ENCODE data around the gene STAT1.

The STAT1 gene

GRCh38 chr2:191013932-191014652 is at the start of gene STAT1:
STAT1 (minus strand) TSS chr2:191014171; CDS start chr2:191010003, 4,168 bp downstream.
- peak; percentile 88 to 93 for ATAC-seq (replicated peaks)

DNA sequence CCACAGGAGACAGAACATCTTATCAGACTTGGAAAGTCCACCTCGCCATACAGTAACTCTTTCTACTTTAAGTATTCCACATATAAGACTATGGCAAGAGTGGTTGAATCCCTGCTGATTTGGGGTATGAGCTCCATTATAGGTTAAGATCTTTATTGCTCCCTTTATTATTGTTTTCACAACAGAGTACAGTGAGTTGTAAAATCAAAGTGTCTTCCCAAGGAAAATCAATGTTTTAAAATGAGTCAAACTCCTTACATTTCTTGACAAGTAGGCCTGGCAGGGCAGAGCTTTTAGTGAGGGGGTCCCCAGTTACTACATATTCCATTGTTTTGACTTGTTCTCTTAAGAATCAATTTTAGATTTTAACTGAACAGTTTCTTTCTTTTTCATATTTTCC is 49.6 kb upstream of the STAT1 start:
- Mint-ChIP-seq H3K9me3 (no peaks in the 10 kb centered on the region), H3K36me3 (peaks cover 43 to 44% of the 10 kb centered on the region in 2 donors), H3K4me1 (peaks cover 4 to 15% of the 10 kb centered on the region in 2 donors), H3K27me3 (no peaks in the 10 kb centered on the region), H3K27ac (no peak overlapping the region), H3K4me3 (no peak overlapping the region)
- ATAC-seq (replicated peaks) (no peak), DNase-seq (no peak)

More at GRCh38 chr2:191013932-191014652, at the start of gene STAT1:
- Mint-ChIP-seq H3K4me1 (peaks cover 5 to 7% of the 10 kb centered on the region in 2 donors), H3K36me3 (peaks cover 5 to 8% of the 10 kb centered on the region in 2 donors), H3K4me3 (no peak within 1 kb of the TSS), H3K27ac (no peak within 1 kb of the TSS), H3K27me3 (no peaks in the 10 kb centered on the region), H3K9me3 (peaks cover 2 to 3% of the 10 kb centered on the region in 2 donors)
- DNase-seq, result peak; percentile 93

GRCh38 chr2:191061381-191061980 is 47.5 kb upstream of the STAT1 start:
- H3K36me3 Mint-ChIP-seq, result peaks cover 41 to 45% of the 10 kb centered on the region in 2 donors
- no peaks in the 10 kb centered on the region for H3K9me3 Mint-ChIP-seq
- DNase-seq, result no peak
- peaks cover 4 to 10% of the 10 kb centered on the region in 2 donors for H3K4me1 Mint-ChIP-seq
- H3K27ac Mint-ChIP-seq, result no peak overlapping the region
- no peak for ATAC-seq (replicated peaks)
- H3K4me3 Mint-ChIP-seq, result no peak overlapping the region
- no peaks in the 10 kb centered on the region for H3K27me3 Mint-ChIP-seq

DNA sequence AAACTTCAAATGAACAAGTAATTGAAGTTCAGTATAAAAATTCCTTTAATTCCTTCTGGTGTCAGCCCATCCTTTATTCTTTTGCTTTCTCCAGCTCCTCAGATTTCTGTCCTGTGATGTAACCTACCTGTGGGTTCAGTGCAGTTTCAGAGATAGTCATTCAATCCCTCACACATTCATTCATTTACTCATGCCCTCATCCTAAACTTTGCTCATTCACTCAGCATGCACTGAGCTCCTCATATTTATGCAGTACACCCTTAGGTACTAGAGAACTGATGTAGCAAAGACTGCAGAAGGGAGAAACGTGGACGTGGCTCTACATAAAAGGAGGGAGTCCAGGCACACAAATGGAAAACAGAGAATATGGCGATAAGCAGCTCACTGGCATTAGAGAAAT is 45.3 kb upstream of the STAT1 start:
- no peak overlapping the region for H3K27ac Mint-ChIP-seq
- H3K9me3 Mint-ChIP-seq, result no peaks in the 10 kb centered on the region
- peaks cover 33 to 40% of the 10 kb centered on the region in 2 donors for H3K36me3 Mint-ChIP-seq
- peaks cover 0 to 6% of the 10 kb centered on the region in 2 donors for H3K4me1 Mint-ChIP-seq
- no peaks in the 10 kb centered on the region for H3K27me3 Mint-ChIP-seq
- H3K4me3 Mint-ChIP-seq, result no peak overlapping the region
- ATAC-seq (replicated peaks) (no peak), DNase-seq (no peak)

DNA sequence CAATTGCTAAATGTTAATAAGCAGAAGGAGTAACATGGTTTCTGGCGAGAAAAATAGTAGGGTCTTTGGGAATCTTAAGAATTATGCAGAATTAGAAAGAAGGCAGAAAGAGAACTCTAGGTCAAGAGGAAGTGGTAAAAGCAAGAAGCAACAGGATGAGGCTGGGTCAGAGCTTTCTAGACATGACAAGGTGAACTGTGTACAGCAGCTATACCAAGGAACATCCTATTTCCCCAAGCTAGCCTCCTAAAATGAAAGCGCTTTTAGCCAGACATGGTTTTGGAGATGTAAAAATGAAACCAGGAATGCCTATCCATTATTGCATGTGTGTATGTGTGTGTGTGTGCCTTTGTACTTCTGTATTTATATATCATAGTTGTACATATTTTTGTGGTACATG is 42.3 kb upstream of the STAT1 start:
- DNase-seq, result no peak
- Mint-ChIP-seq H3K27ac (no peak overlapping the region), H3K4me3 (no peak overlapping the region)

DNA sequence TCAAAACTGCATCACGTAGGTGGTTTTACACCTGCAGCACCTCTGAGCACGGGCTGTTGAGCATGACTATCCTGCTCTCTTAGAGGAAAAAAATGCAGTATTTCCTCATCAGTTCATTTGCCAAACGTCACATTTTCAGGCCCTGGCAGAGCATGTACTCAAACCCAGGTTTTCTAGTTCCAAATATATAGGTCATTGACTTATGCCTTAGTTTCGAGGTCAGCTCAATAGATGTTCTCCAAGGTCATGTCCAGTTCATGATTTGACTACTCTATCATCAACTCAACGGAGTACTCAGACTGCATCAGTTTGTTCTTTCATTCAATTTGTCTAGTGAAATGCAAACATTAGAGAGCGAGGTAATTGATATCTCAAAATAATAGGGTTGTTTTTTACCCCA is 39.3 kb upstream of the STAT1 start:
- Mint-ChIP-seq H3K9me3 (no peaks in the 10 kb centered on the region), H3K36me3 (peaks cover 3% of the 10 kb centered on the region in 2 donors), H3K4me3 (no peak overlapping the region), H3K4me1 (peaks cover 2 to 6% of the 10 kb centered on the region in 2 donors), H3K27ac (no peak overlapping the region), H3K27me3 (no peaks in the 10 kb centered on the region)
- ATAC-seq (replicated peaks) (no peak), DNase-seq (no peak)

More for the DNA sequence above, 42.3 kb upstream of the STAT1 start:
- no peak for ATAC-seq (replicated peaks)
- no peaks in the 10 kb centered on the region for H3K9me3 Mint-ChIP-seq
- no peaks in the 10 kb centered on the region for H3K27me3 Mint-ChIP-seq
- peaks cover 0 to 6% of the 10 kb centered on the region in 2 donors for H3K4me1 Mint-ChIP-seq
- peaks cover 12 to 15% of the 10 kb centered on the region in 2 donors for H3K36me3 Mint-ChIP-seq

DNA sequence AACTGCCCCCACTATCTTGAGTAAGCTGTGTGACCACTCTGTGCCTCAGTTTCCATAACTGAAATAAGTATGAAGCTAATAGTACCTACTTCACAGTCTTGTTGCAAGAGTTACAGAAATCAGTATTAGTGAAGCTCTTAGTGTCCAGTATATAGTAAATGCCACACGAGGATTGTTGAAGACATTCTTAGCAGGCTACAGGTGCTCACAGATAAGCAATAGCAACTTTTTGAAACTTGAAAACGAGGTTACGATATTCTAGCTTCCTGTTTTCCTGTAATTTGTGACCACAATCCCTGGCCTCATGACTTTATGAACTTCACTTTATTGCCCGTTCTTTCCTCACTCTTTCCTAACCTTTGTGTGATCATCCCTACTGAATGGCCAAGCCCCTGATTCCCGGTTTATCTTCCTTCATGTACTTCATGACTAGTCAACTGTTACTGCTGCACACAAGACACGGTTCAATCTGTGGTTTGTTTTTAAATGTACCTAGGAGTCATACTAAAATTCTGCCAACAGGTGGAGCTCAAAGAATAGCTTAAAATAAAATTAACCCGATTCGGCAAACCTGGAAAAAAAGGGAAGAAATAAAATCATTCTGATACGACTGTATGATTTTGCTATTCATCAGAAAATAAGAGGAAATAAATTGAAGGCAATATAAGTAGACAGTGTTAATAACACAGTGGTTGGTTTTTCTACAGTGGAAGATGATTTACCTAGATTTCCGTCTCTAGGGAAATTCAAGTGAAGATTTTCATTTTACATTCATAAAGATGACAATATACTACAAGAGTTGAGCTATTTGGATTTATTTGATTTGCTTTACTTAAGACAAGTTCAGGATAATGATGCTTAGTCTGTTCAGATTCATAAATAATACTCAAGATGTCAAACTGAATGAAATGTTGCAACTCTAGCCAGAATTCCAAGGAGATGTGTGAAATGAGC is 38.1 kb upstream of the STAT1 start:
- H3K4me3 Mint-ChIP-seq, result no peak overlapping the region
- DNase-seq (no peak), ATAC-seq (replicated peaks) (peak; percentile 70 to 71)
- no peaks in the 10 kb centered on the region for H3K27me3 Mint-ChIP-seq
- peaks cover 2 to 3% of the 10 kb centered on the region in 2 donors for H3K36me3 Mint-ChIP-seq
- peaks cover 2 to 6% of the 10 kb centered on the region in 2 donors for H3K4me1 Mint-ChIP-seq
- no peaks in the 10 kb centered on the region for H3K9me3 Mint-ChIP-seq
- H3K27ac Mint-ChIP-seq, result no peak overlapping the region

GRCh38 chr2:191051177-191051576 is 37.2 kb upstream of the STAT1 start:
- no peaks in the 10 kb centered on the region for H3K27me3 Mint-ChIP-seq
- peaks cover 2 to 3% of the 10 kb centered on the region in 2 donors for H3K4me1 Mint-ChIP-seq
- H3K27ac Mint-ChIP-seq, result no peak overlapping the region
- H3K9me3 Mint-ChIP-seq, result no peaks in the 10 kb centered on the region
- no peak for ATAC-seq (replicated peaks)
- DNase-seq, result no peak
- peaks cover 0 to 5% of the 10 kb centered on the region in 2 donors for H3K36me3 Mint-ChIP-seq
- H3K4me3 Mint-ChIP-seq, result no peak overlapping the region

GRCh38 chr2:191050640-191050987 is 36.6 kb upstream of the STAT1 start:
- no peak for DNase-seq
- no peak overlapping the region for H3K4me3 Mint-ChIP-seq
- no peak overlapping the region for H3K27ac Mint-ChIP-seq
- H3K9me3 Mint-ChIP-seq, result no peaks in the 10 kb centered on the region
- H3K27me3 Mint-ChIP-seq, result no peaks in the 10 kb centered on the region
- H3K4me1 Mint-ChIP-seq, result peaks cover 0 to 2% of the 10 kb centered on the region in 2 donors
- ATAC-seq (replicated peaks), result no peak
- peaks cover 0 to 5% of the 10 kb centered on the region in 2 donors for H3K36me3 Mint-ChIP-seq

GRCh38 chr2:191049728-191050639 is 36.0 kb upstream of the STAT1 start:
- Mint-ChIP-seq H3K27ac (no peak overlapping the region), H3K27me3 (no peaks in the 10 kb centered on the region), H3K9me3 (no peaks in the 10 kb centered on the region), H3K36me3 (peaks cover 0 to 5% of the 10 kb centered on the region in 2 donors), H3K4me3 (no peak overlapping the region), H3K4me1 (peaks cover 0 to 2% of the 10 kb centered on the region in 2 donors)
- DNase-seq (no peak), ATAC-seq (replicated peaks) (no peak)

- H3K4me1 Mint-ChIP-seq, result peaks cover 0 to 2% of the 10 kb centered on the region in 2 donors
- H3K27me3 Mint-ChIP-seq, result peaks cover 0 to 7% of the 10 kb centered on the region in 2 donors
- DNase-seq (no peak), ATAC-seq (replicated peaks) (no peak)
- peaks cover 0 to 5% of the 10 kb centered on the region in 2 donors for H3K9me3 Mint-ChIP-seq
- no peak overlapping the region for H3K4me3 Mint-ChIP-seq
- H3K36me3 Mint-ChIP-seq, result peaks cover 4 to 11% of the 10 kb centered on the region in 2 donors
- H3K27ac Mint-ChIP-seq, result no peak overlapping the region
Measured at GRCh38 chr2:191048073-191048472, 34.1 kb upstream of the STAT1 start.

GRCh38 chr2:191045141-191045540 is 31.2 kb upstream of the STAT1 start:
- Mint-ChIP-seq H3K36me3 (peaks cover 11 to 13% of the 10 kb centered on the region in 2 donors), H3K4me3 (no peak overlapping the region), H3K4me1 (no peaks in the 10 kb centered on the region), H3K9me3 (peaks cover 0 to 5% of the 10 kb centered on the region in 2 donors), H3K27me3 (peaks cover 7 to 9% of the 10 kb centered on the region in 2 donors), H3K27ac (no peak overlapping the region)
- DNase-seq (no peak), ATAC-seq (replicated peaks) (no peak)

DNA sequence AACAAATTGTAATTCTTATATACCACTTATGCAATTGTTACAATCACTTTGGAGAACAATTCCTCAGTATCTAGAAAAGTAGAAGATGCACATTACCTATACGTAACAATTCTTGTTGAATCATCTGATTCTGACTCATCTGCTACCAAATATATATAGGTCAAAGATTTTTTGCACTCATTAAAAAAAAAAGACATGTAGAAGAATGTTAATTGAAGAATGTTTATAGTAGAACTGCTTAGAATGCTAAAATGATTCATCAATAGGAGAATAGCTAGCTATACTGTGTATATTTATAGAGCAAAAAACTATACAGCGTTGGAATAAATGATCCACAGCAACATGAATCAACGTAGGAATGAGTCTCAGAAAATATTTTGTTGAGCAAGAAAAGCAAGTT is 29.5 kb upstream of the STAT1 start:
- H3K9me3 Mint-ChIP-seq, result peaks cover 0 to 5% of the 10 kb centered on the region in 2 donors
- H3K4me3 Mint-ChIP-seq, result no peak overlapping the region
- H3K36me3 Mint-ChIP-seq, result peaks cover 19 to 20% of the 10 kb centered on the region in 2 donors
- ATAC-seq (replicated peaks) (no peak), DNase-seq (no peak)
- H3K4me1 Mint-ChIP-seq, result no peaks in the 10 kb centered on the region
- H3K27ac Mint-ChIP-seq, result no peak overlapping the region
- peaks cover 7 to 9% of the 10 kb centered on the region in 2 donors for H3K27me3 Mint-ChIP-seq

Measured in stimulated activated naive B cell treated with anti-CD40 and anti-IgM and Interleukin-4, amounts not matched to agents 10 μg/mL and 1 μg/mL and 100 μg/mL, for 72 hours (primary cell).